Esophagus (tissue), 2 donors: Measurements from ENCODE around the gene SNIP1. TPM values are rescaled to one million over a fixed set of nuclear protein-coding genes. Genes with fewer than 3 reads are reported as not detected.
"Not testable (repeated sequence)": the region's sequence is repeated elsewhere in the genome, so short reads cannot be mapped to it uniquely, and the experiment has no call there.

Experiments
- H3K27ac ChIP-seq, 2 donors: one replicate each; pipeline ENCODE4 v1.5.1; 2013; ENCODE audit warnings: low read depth in 2 of 2, mild to moderate bottlenecking in 2 of 2, inconsistent platforms in 1 of 2, low read length in 1 of 2, moderate library complexity in 1 of 2
- H3K27me3 ChIP-seq, 2 donors: one replicate each; pipeline ENCODE4 v1.6.1; 2013; ENCODE audit warnings: low read length in 2 of 2, control low read depth in 1 of 2, mild to moderate bottlenecking in 1 of 2; ENCODE audit not compliant: insufficient read depth in 2 of 2, control insufficient read depth in 1 of 2
- H3K36me3 ChIP-seq, 2 donors: one replicate each; pipeline ENCODE4 v1.6.1; 2013; ENCODE audit warnings: low read length in 1 of 2; ENCODE audit not compliant: control insufficient read depth in 2 of 2, insufficient read depth in 2 of 2
- H3K4me1 ChIP-seq, 2 donors: one replicate each; pipeline ENCODE4 v1.6.1; 2013; ENCODE audit warnings: low read length in 1 of 2; ENCODE audit not compliant: control insufficient read depth in 2 of 2, insufficient read depth in 2 of 2
- H3K4me3 ChIP-seq, 2 donors: one replicate each; pipeline ENCODE4 v1.5.1; 2013; ENCODE audit warnings: low read length in 2 of 2, mild to moderate bottlenecking in 2 of 2, low read depth in 1 of 2, moderate library complexity in 1 of 2
- H3K9me3 ChIP-seq, 2 donors: one replicate each; pipeline ENCODE4 v1.6.1; 2013; ENCODE audit warnings: mild to moderate bottlenecking in 2 of 2, low read depth in 1 of 2, low read length in 1 of 2, moderate library complexity in 1 of 2; ENCODE audit not compliant: control insufficient read depth in 2 of 2, insufficient read depth in 1 of 2
- WGBS, 2 donors: extraction: QIAGEN DNeasy Blood & Tissue Kit; methylation state at CpG; one replicate each; pipeline ENCODE4 v1.1.7; 2013; 5-methylcytosine and 5-hydroxymethylcytosine counted together
- polyA plus RNA-seq, 2 donors: library from polyadenylated mRNA; stranded (reverse); fragments of 200-250 nt; gene quantifications; one replicate each; pipeline ENCODE4 v1.2.3, GENCODE V29; 2013
- donor health status: healthy with polysubstance abuse.
- donor health status: Bipolar disorder and iron deficiency.

Gene SNIP1
- polyA plus RNA-seq, 2 donors: 3.6 to 4.3 TPM

DNA sequence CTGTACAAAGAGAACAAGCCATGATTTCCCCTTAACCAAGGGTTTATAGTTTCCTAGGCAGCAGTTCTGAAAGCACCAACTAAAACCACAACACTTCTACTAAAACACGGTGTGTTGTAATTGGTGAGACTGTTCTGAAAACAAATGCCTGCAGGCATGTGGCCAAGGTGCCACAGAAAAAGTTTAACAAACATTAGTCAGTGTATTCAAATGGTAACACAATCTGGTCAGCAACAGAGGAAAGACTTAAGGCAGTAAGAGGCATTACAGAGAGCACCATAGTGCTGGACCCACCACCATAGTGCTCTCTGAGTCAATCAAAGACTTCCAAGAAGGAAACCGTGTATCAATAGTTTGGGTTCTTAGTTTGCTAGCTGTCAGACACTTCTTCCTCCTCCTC is 16.7 kb downstream of the SNIP1 start:
- Histone ChIP-seq H3K27me3 (no peaks in the 10 kb centered on the region), H3K4me1 (no peaks in the 10 kb centered on the region), H3K9me3 (no peaks in the 10 kb centered on the region), H3K36me3 (peaks cover 6 to 18% of the 10 kb centered on the region in 2 donors), H3K27ac (no peak overlapping the region), H3K4me3 (no peak overlapping the region)
- 60 to 68% methylated on average over 2 of the region's 2 CpGs for WGBS, 2 donors

DNA sequence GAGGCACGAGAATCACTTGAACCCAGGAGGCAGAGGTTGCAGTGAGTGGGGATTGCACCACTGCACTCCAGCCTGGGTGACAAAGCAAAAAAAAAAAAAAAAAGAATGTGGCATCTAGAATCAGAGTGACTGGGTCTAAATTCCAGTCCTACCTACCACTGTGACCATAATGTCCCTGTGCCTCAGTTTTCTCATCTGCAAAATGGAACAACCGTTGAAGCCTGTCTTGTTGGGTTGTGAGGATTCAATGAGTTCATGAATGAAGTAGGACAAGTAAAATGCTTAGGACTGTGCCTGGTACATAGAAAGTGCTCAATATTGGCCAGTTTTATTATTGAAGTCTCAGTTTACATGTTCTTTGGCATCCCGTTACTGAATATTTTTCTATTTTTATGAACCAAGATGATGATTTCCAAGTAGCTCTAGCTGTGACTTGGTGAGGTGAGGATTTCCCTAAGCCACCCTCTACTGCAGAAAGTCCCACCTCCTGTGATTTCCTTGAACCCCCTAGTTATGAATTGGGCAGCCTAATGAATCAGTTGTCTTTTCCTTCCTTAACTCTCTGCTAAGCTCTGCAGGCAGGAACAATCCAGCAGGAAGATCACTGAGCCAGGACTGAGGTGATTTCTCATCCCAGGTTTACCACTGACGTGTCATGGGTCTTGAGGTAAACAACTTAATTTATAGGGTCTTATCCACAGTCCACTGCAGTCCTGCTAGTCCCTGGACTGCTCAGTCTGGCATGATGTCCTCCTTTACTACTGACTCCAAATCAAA is 20.6 kb downstream of the SNIP1 start:
- Histone ChIP-seq H3K27me3 (no peaks in the 10 kb centered on the region), H3K4me1 (no peaks in the 10 kb centered on the region), H3K4me3 (no peak overlapping the region), H3K36me3 (peaks cover 0 to 8% of the 10 kb centered on the region in 2 donors), H3K27ac (peak overlapping the region in 1 of 2 donors; percentile 37), H3K9me3 (no peaks in the 10 kb centered on the region)
- whole genome bisulfite sequencing, 2 donors: 83 to 93% methylated on average over 4 of the region's 4 CpGs

DNA sequence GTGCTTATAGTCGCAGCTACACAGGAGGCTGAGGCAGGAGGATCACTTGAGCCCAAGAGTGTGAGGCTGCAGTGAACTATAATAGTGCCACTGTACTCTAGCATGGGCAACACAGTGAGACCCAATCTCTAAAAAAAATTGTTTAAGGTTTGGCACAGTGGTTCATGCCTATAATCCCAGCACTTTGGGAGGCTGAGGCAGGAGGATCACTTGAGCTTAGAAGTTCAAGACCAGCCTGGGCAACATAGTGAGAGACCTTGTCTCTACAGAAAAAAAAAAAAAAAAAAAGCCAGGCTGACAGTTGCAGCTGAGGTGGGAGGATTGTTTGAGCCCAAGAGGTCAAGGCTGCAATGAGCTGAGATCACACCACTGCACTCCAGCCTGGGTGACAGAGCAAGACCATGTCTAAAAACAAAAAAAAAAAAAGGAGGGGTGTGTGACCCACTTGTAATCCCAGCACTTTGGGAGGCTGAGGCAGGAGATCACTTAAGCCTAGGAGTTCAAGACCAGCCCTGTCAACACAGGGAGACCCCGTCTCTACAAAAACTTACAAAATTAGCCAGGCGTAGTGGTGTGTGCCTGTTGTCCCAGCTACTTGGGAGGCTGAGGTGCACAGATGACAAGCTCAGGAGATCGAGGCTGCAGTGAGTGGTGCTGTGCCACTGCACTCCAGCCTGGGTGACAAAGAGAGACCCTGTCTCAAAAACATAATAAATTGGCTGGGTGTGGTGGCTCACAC is 21.5 kb downstream of the SNIP1 start:
- not testable (repeated sequence) for H3K27me3 ChIP-seq
- WGBS, 2 donors: 93 to 96% methylated on average over 4 of the region's 4 CpGs

DNA sequence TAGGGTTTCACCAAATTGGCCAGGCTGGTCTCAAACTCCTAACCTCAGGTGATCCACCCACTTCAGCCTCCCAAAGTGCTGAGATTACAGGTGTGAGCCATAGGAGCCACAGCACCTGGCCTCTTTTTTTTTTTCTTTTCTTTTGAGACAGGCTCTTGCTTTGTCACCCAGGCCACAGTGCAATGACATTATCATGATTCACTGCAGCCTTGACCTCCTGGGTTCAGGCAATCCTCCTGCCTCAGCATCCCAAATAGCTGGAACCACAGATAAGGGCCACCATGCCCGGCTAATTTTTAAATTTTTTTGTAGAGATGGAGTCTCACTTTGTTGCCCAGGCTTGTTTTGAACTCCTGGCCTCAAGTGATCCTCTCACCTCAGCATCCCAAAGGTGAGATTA is 24.2 kb downstream of the SNIP1 start:
- H3K27me3 ChIP-seq, H3K4me1 ChIP-seq, H3K4me3 ChIP-seq, H3K36me3 ChIP-seq, H3K27ac ChIP-seq, H3K9me3 ChIP-seq: not testable (repeated sequence)
- 63 to 89% methylated on average over 1 of the region's 1 CpG for WGBS, 2 donors

More for the DNA sequence above, 21.5 kb downstream of the SNIP1 start:
- not testable (repeated sequence) for H3K36me3 ChIP-seq, H3K9me3 ChIP-seq, H3K27ac ChIP-seq, H3K4me1 ChIP-seq, H3K4me3 ChIP-seq

DNA sequence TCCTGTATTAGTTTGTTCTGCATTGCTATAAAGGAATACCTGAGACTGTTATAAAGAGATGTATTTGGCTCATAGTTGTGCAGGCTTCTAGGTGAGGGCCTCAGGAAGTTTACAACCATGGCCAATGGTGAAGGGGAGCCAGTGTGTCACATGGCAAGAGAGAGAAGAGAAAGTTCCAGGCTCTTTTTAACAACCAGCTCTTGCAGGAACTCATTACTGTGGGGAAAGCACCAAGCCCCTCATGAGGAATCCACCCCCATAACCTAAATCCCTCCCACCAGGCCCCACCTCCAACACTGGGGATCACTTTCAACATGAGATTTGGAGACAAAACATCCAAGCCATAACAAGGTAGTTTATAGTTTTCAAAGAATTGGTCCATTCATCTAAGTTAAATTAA is 34.5 kb downstream of the SNIP1 start:
- Histone ChIP-seq H3K36me3 (no peaks in the 10 kb centered on the region), H3K4me3 (no peak overlapping the region), H3K27ac (no peak overlapping the region), H3K27me3 (no peaks in the 10 kb centered on the region), H3K4me1 (no peaks in the 10 kb centered on the region), H3K9me3 (no peaks in the 10 kb centered on the region)

DNA sequence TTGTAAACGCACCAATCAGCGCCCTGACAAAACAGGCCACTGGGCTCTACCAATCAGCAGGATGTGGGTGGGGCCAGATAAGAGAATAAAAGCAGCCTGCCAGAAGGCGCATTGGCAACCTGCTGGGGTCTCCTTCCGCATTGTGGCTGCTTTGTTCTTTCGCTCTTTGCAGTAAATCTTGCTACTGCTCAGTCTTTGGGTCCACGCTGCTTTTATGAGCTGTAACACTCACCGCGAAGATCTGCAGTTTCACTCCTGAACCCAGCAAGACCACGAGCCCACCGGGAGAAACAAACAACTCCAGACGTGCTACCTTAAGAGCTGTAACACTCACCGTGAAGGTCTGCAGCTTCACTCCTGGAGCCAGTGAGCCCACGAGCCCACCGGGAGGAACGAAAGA is 35.2 kb downstream of the SNIP1 start:
- not testable (repeated sequence) for H3K4me1 ChIP-seq, H3K27ac ChIP-seq, H3K9me3 ChIP-seq, H3K27me3 ChIP-seq, H3K4me3 ChIP-seq, H3K36me3 ChIP-seq
- WGBS, 2 donors: 77 to 82% methylated on average over 15 of the region's 15 CpGs

DNA sequence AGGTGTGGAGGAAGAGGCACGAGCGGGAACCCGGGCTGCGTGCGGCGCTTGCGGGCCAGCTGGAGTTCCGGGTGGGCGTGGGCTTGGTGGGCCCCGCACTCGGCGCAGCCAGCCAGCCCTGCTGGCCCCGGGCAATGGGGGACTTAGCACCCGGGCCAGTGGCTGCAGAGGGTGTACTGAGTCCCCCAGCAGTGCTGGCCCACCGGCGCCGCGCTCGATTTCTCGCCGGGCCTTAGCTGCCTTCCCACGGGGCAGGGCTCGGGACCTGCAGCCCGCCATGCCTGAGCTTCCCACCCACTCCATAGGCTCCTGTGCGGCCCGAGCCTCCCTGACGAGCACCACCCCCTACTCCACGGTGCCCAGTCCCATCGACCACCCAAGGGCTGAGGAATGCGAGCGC is 35.9 kb downstream of the SNIP1 start:
- H3K9me3 ChIP-seq, H3K4me1 ChIP-seq, H3K27ac ChIP-seq, H3K27me3 ChIP-seq, H3K4me3 ChIP-seq, H3K36me3 ChIP-seq: not testable (repeated sequence)
- 95% methylated on average over 12 to 27 of the region's 31 CpGs for WGBS, 2 donors

DNA sequence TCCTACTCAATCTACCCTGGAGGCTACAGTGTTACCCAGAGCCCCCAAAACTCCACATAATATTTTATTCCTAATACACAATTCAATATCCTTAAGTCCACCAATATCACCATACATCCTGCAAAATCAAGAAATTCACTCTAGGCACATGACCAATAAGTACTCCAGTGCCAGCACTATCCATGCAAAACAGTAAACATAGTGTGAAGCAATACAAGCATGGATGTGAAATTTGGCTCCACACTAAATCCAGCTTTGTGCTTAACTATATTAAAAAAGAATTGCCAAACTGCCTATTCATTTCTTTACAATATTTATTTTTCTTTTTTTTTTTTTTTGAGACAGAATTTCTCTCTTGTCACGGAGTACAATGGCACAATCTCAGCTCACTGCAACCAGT is 36.5 kb downstream of the SNIP1 start:
- H3K36me3 ChIP-seq: no peaks in the 10 kb centered on the region
- peaks cover 0 to 3% of the 10 kb centered on the region in 2 donors for H3K4me1 ChIP-seq
- no peak overlapping the region for H3K27ac ChIP-seq
- no peak overlapping the region for H3K4me3 ChIP-seq
- H3K27me3 ChIP-seq: no peaks in the 10 kb centered on the region
- 86 to 87% methylated on average over 1 of the region's 1 CpG for WGBS, 2 donors
- H3K9me3 ChIP-seq: no peaks in the 10 kb centered on the region

DNA sequence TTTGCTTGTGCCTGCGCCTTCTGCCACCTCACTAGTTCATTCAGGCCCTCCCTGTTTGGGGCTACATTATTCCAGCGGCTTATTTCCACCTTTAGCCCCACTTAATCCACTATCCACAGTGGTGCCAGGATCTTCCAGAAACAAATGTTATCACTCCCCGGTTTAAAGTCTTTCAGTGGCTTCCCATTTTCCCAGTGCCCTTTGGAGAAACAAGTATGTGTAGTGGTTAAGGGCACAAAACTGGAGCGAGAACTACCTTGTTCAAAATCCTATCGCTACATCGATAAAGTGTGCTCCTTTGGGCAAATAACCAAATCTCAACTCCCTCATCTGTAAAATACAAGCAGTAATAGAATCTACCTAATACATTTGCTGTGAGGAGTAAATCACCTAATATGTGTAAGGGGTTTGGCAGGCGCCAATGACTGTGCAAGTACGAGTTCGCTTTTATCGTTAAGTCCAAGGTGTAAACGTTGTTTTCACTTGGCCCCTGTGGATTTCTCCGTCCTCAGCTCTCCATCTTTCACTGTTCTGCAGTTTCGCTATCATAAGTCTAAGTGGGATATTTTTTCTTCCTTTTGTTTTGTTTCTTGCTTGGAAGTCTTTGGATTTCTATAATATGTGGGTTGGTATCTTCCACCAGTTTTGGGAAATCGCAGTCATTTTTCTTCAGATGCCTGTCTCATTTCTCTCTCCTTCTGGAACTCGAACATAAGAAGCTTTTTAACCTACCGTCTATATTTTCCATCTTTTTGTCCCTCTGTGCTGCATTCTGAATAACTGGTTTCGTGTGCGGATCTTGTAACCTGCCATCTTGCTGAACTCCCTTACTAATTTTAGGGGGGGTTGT is 38.7 kb downstream of the SNIP1 start:
- 72 to 77% methylated on average over 18 of the region's 18 CpGs for WGBS, 2 donors
- Histone ChIP-seq H3K27ac (peak overlapping the region; percentile 97 to 99), H3K27me3 (no peaks in the 10 kb centered on the region), H3K4me3 (peak overlapping the region; percentile 97 to 99), H3K36me3 (no peaks in the 10 kb centered on the region), H3K9me3 (no peaks in the 10 kb centered on the region), H3K4me1 (peaks cover 0 to 3% of the 10 kb centered on the region in 2 donors)
